SK-N-SH treated with all-trans-retinoic acid at 6 μM for 48 hours (cell line): ENCODE data around the gene B4GALT6.
"Not testable (repeated sequence)": the region's sequence is repeated elsewhere in the genome, so short reads cannot be mapped to it uniquely, and the experiment has no call there.

Experiments
- ATAC-seq: fragments of 200-7000 bp; cut with Tn5 transposase; 3 replicates; pipeline ENCODE4 v1.9.1; 2020; ENCODE audit warnings: mild to moderate bottlenecking, moderate library complexity
- ARNTL ChIP-seq: fragments of 450-650 bp; formaldehyde crosslinking; IDR thresholded peaks from 2 replicates; pipeline ENCODE4 v1.5.0; 2020; ENCODE audit warnings: low read depth, mild to moderate bottlenecking, moderate library complexity, borderline replicate concordance
- CREB5 ChIP-seq: fragments of 250-450 bp; sonication (Bioruptor Pico); IDR thresholded peaks from 2 replicates; pipeline ENCODE4 v1.5.1; 2020; ENCODE audit warnings: low read depth, mild to moderate bottlenecking, moderate library complexity
- CSDC2 ChIP-seq: fragments of 250-450 bp; sonication (Bioruptor Pico); IDR thresholded peaks from 2 replicates; pipeline ENCODE4 v1.5.0; 2020; ENCODE audit warnings: mild to moderate bottlenecking, moderate library complexity
- ESRRG ChIP-seq: fragments of 250-450 bp; sonication (Bioruptor Pico); IDR thresholded peaks from 2 replicates; pipeline ENCODE4 v1.6.1; 2021; ENCODE audit warnings: mild to moderate bottlenecking
- GLIS3 ChIP-seq: fragments of 250-450 bp; sonication (Bioruptor Pico); IDR thresholded peaks from 2 replicates; pipeline ENCODE4 v1.5.0; 2020; ENCODE audit warnings: mild to moderate bottlenecking, moderate library complexity
- ISL1 ChIP-seq: fragments of 250-450 bp; sonication (Bioruptor Pico); IDR thresholded peaks from 2 replicates; pipeline ENCODE4 v2.1.2; 2022; ENCODE audit warnings: mild to moderate bottlenecking, moderate library complexity
- OSR1 ChIP-seq: fragments of 250-450 bp; sonication (Bioruptor Pico); IDR thresholded peaks from 2 replicates; pipeline ENCODE4 v1.8.0; 2022; ENCODE audit warnings: moderate library complexity, mild to moderate bottlenecking, inconsistent platforms
- PATZ1 ChIP-seq: fragments of 250-450 bp; sonication (Bioruptor Pico); IDR thresholded peaks from 2 replicates; pipeline ENCODE4 v1.8.0; 2020; ENCODE audit warnings: mild to moderate bottlenecking, moderate library complexity, borderline replicate concordance
- PPARA ChIP-seq: fragments of 250-450 bp; sonication (Bioruptor Pico); IDR thresholded peaks from 2 replicates; pipeline ENCODE4 v1.5.0; 2020; ENCODE audit warnings: mild to moderate bottlenecking, borderline replicate concordance
- RARB ChIP-seq: fragments of 250-450 bp; sonication (Bioruptor Pico); IDR thresholded peaks from 2 replicates; pipeline ENCODE4 v1.8.0; 2021; ENCODE audit warnings: mild to moderate bottlenecking, moderate library complexity
- SNAI2 ChIP-seq: fragments of 250-450 bp; sonication (Bioruptor Pico); IDR thresholded peaks from 2 replicates; pipeline ENCODE4 v1.5.0; 2020; ENCODE audit warnings: mild to moderate bottlenecking, moderate library complexity
- TCF4 ChIP-seq: fragments of 250-450 bp; sonication (Bioruptor Pico); IDR thresholded peaks from 2 replicates; pipeline ENCODE4 v1.8.0; 2021; ENCODE audit warnings: mild to moderate bottlenecking, moderate library complexity, borderline replicate concordance
- TOX ChIP-seq: fragments of 250-450 bp; sonication (Bioruptor Pico); IDR thresholded peaks from 2 replicates; pipeline ENCODE4 v1.8.0; 2021; ENCODE audit warnings: mild to moderate bottlenecking, moderate library complexity, borderline replicate concordance
- TSHZ2 ChIP-seq: fragments of 250-450 bp; sonication (Bioruptor Pico); IDR thresholded peaks from 2 replicates; pipeline ENCODE4 v1.5.0; 2020; ENCODE audit warnings: mild to moderate bottlenecking, moderate library complexity
- ZC3H10 ChIP-seq: fragments of 250-450 bp; sonication (Bioruptor Pico); IDR thresholded peaks from 2 replicates; pipeline ENCODE4 v1.5.1; 2021; ENCODE audit warnings: mild to moderate bottlenecking, moderate library complexity
- ZFP3 ChIP-seq: fragments of 250-450 bp; sonication (Bioruptor Pico); IDR thresholded peaks from 2 replicates; pipeline ENCODE4 v1.5.0; 2020; ENCODE audit warnings: mild to moderate bottlenecking, moderate library complexity
- ZFP30 ChIP-seq: fragments of 450-650 bp; formaldehyde crosslinking; IDR thresholded peaks from 2 replicates; pipeline ENCODE4 v1.5.0; 2022; ENCODE audit warnings: mild to moderate bottlenecking, moderate library complexity
- ZNF565 ChIP-seq: fragments of 450-650 bp; formaldehyde crosslinking; conservative IDR thresholded peaks from 2 replicates; pipeline ENCODE4 v1.5.0; 2020; ENCODE audit warnings: low read depth, mild to moderate bottlenecking, moderate library complexity
- ZNF70 ChIP-seq: fragments of 450-650 bp; formaldehyde crosslinking; IDR thresholded peaks from 2 replicates; pipeline ENCODE4 v1.5.0; 2020; ENCODE audit warnings: mild to moderate bottlenecking, moderate library complexity
- ZNF8 ChIP-seq: fragments of 450-650 bp; formaldehyde crosslinking; IDR thresholded peaks from 2 replicates; pipeline ENCODE4 v1.5.0; 2020; ENCODE audit warnings: mild to moderate bottlenecking, moderate library complexity
- TF ChIP-seq, protein P1 (sequence below): fragments of 250-450 bp; sonication (Bioruptor Pico); IDR thresholded peaks from 2 replicates; pipeline ENCODE4 v1.8.0; 2021; ENCODE audit warnings: low read depth, mild to moderate bottlenecking, moderate library complexity, borderline replicate concordance
- TF ChIP-seq, protein P2 (sequence below): fragments of 250-450 bp; sonication (Bioruptor Pico); IDR thresholded peaks from 2 replicates; pipeline ENCODE4 v1.5.1; 2021; ENCODE audit warnings: mild to moderate bottlenecking, moderate library complexity

B4GALT6 gene, protein sequence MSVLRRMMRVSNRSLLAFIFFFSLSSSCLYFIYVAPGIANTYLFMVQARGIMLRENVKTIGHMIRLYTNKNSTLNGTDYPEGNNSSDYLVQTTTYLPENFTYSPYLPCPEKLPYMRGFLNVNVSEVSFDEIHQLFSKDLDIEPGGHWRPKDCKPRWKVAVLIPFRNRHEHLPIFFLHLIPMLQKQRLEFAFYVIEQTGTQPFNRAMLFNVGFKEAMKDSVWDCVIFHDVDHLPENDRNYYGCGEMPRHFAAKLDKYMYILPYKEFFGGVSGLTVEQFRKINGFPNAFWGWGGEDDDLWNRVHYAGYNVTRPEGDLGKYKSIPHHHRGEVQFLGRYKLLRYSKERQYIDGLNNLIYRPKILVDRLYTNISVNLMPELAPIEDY

GRCh38 chr18:31684279-31685096 is at the start of gene B4GALT6:
Gene B4GALT6, minus strand, starts transcription at chr18:31684581. Its CDS starts 155 bp downstream, at chr18:31684426.
- peak; percentile 59 for ATAC-seq
- no peak for TF ChIP-seq OSR1 (CRISPR knock-in tag)
- no peak for TF ChIP-seq SNAI2 (CRISPR knock-in tag)
- TF ChIP-seq CSDC2 (CRISPR knock-in tag), result no peak
- no peak for TF ChIP-seq ZNF70
- no peak for TF ChIP-seq ZC3H10 (CRISPR knock-in tag)
- no peak for TF ChIP-seq ISL1 (CRISPR knock-in tag)
- no peak for TF ChIP-seq TOX
- TF ChIP-seq ARNTL, result no peak
- no peak for TF ChIP-seq ESRRG (CRISPR knock-in tag)
- TF ChIP-seq TCF4 (CRISPR knock-in tag), result no peak
- TF ChIP-seq ZNF565, result no peak
- no peak for TF ChIP-seq RARB (CRISPR knock-in tag)
- TF ChIP-seq ZFP30 (CRISPR knock-in tag), result no peak
- no peak for TF ChIP-seq PPARA (CRISPR knock-in tag)
- TF ChIP-seq, protein P1, sequence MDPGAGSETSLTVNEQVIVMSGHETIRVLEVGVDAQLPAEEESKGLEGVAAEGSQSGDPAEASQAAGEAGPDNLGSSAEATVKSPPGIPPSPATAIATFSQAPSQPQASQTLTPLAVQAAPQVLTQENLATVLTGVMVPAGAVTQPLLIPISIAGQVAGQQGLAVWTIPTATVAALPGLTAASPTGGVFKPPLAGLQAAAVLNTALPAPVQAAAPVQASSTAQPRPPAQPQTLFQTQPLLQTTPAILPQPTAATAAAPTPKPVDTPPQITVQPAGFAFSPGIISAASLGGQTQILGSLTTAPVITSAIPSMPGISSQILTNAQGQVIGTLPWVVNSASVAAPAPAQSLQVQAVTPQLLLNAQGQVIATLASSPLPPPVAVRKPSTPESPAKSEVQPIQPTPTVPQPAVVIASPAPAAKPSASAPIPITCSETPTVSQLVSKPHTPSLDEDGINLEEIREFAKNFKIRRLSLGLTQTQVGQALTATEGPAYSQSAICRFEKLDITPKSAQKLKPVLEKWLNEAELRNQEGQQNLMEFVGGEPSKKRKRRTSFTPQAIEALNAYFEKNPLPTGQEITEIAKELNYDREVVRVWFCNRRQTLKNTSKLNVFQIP (CRISPR knock-in tag), result no peak
- no peak for TF ChIP-seq ZFP3
- no peak for TF ChIP-seq ZNF8 (CRISPR knock-in tag)
- TF ChIP-seq GLIS3 (CRISPR knock-in tag), result no peak

GRCh38 chr18:31731628-31732027 is 47.2 kb upstream of the B4GALT6 start:
- ATAC-seq, result no peak
- no peak for TF ChIP-seq TOX
- no peak for TF ChIP-seq TSHZ2 (CRISPR knock-in tag)
- no peak for TF ChIP-seq ZNF565
- TF ChIP-seq ZC3H10 (CRISPR knock-in tag), result no peak
- TF ChIP-seq, protein P2, sequence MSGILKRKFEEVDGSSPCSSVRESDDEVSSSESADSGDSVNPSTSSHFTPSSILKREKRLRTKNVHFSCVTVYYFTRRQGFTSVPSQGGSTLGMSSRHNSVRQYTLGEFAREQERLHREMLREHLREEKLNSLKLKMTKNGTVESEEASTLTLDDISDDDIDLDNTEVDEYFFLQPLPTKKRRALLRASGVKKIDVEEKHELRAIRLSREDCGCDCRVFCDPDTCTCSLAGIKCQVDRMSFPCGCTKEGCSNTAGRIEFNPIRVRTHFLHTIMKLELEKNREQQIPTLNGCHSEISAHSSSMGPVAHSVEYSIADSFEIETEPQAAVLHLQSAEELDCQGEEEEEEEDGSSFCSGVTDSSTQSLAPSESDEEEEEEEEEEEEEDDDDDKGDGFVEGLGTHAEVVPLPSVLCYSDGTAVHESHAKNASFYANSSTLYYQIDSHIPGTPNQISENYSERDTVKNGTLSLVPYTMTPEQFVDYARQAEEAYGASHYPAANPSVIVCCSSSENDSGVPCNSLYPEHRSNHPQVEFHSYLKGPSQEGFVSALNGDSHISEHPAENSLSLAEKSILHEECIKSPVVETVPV (CRISPR knock-in tag), result no peak
- no peak for TF ChIP-seq PATZ1 (CRISPR knock-in tag)
- TF ChIP-seq GLIS3 (CRISPR knock-in tag), result no peak
- TF ChIP-seq CREB5 (CRISPR knock-in tag), result no peak

DNA sequence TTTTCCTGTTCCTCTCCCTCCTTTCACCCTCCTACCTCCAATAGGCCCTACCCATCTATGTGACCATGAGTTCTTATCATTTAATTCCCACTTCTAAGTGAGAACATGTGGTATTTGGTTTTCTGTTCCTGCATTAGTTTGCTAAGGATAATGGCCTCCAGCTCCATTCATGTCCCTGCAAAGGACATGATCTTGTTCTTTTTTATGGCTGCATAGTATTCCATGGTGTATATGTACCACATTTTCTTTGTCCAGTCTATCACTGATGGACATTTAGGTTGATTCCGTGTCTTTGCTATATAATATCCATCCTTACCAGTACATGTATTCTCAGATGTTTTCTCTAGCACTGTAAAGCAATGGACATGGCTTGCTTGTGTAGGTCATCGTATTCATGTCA is 44.8 kb upstream of the B4GALT6 start:
- ATAC-seq, result not testable (repeated sequence)
